OCI-LY3 (cell line): ENCODE measurements around the gene HNRNPUL2.

ENCODE experiments used
- H2AFZ ChIP-seq: fragments of 200-600, 300-600 bp; shearing (Covaris generic); 2 replicates; pipeline ENCODE4 v1.6.0; 2014; ENCODE audit warnings: antibody characterized with exemption, low read depth, low read length
- H3K27ac ChIP-seq: fragments of 200-600, 300-600 bp; sonication (generic); 2 replicates; pipeline ENCODE4 v1.5.1; 2014; ENCODE audit warnings: mild to moderate bottlenecking, low read length, moderate library complexity, mixed read lengths
- H3K27me3 ChIP-seq: fragments of 200-600, 300-600 bp; sonication (generic); 2 replicates; pipeline ENCODE4 v1.6.1; 2014; ENCODE audit warnings: low read depth, low read length, mixed read lengths
- H3K36me3 ChIP-seq: fragments of 200-600, 300-600 bp; sonication (generic); replicated peaks from 2 replicates; pipeline ENCODE3; 2014; ENCODE audit warnings: low read depth, low read length, mixed read lengths
- H3K4me1 ChIP-seq: fragments of 300-600, 200-600 bp; sonication (generic); 2 replicates; pipeline ENCODE4 v1.6.1; 2014; ENCODE audit warnings: low read length, mixed read lengths
- H3K4me2 ChIP-seq: fragments of 200-600, 300-600 bp; sonication (generic); 2 replicates; pipeline ENCODE4 v1.6.1; 2014; ENCODE audit warnings: low read length, mixed read lengths
- H3K4me3 ChIP-seq: fragments of 300-600, 200-600 bp; sonication (generic); 2 replicates; pipeline ENCODE4 v1.5.1; 2014; ENCODE audit warnings: antibody characterized with exemption, mild to moderate bottlenecking, low read length, moderate library complexity
- H3K79me2 ChIP-seq: fragments of 300-600, 200-600 bp; shearing (Covaris generic); 2 replicates; pipeline ENCODE4 v1.6.1; 2014; ENCODE audit warnings: mild to moderate bottlenecking, low read length, mixed read lengths
- H3K9ac ChIP-seq: fragments of 300-600, 200-600 bp; shearing (Covaris generic); 2 replicates; pipeline ENCODE4 v1.6.0; 2014; ENCODE audit warnings: mild to moderate bottlenecking, low read length, moderate library complexity
- H3K9me3 ChIP-seq: fragments of 200-600, 300-600 bp; shearing (Covaris generic); 2 replicates; pipeline ENCODE4 v1.6.1; 2014; ENCODE audit warnings: low read length, mixed read lengths; ENCODE audit not compliant: insufficient read depth
- H4K20me1 ChIP-seq: fragments of 200-600, 300-600 bp; sonication (generic); 2 replicates; pipeline ENCODE4 v1.6.1; 2016; ENCODE audit warnings: low read length, mixed read lengths; ENCODE audit not compliant: insufficient read depth
- EZH2phosphoT487 ChIP-seq: fragments of 200-600 bp; shearing (Covaris generic); IDR thresholded peaks from 2 replicates; pipeline ENCODE4 v1.6.1; 2018; ENCODE audit warnings: antibody characterized with exemption, mixed run types, low read depth
- TF ChIP-seq, protein P1 (sequence below): fragments of 200-600, 300-600 bp; sonication (generic); IDR thresholded peaks from 2 replicates; pipeline ENCODE4 v1.5.1; 2014; ENCODE audit warnings: antibody characterized with exemption, low read length, low read depth

HNRNPUL2 gene

GRCh38 chr11:62678770-62679696, 48.2 kb downstream of the HNRNPUL2 start, which contains the start of gene UBXN1:
Gene UBXN1, minus strand, starts transcription at chr11:62679073. Its CDS starts 150 bp downstream, at chr11:62678923.
- peaks cover 19% of the 10 kb centered on the region for H3K4me1 ChIP-seq

DNA sequence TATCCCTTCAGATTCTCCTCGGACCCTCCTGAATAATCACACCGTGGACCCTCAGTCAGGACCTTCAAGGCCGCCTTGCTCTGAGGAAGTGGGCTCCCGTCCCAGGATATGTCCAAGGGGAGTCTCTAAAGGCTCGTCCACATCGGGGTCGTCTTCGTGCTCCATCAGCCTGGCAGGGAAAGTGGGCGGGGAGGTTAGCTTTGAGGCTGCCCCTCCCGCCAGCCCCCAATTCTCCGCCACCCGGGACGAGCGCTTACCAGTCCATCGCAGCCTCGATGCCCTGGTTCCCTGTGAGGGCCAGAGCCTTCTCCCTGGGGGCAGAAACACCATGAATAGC, 48.9 kb downstream of the HNRNPUL2 start:
- Histone ChIP-seq H3K36me3 (peaks cover 24% of the 10 kb centered on the region), H4K20me1 (no peaks in the 10 kb centered on the region), H3K4me2 (peak overlapping the region; percentile 97), H3K27ac (peak overlapping the region; percentile 74), H3K9me3 (no peaks in the 10 kb centered on the region), H3K79me2 (peaks cover 41% of the 10 kb centered on the region), H2AFZ (no peak overlapping the region), H3K4me1 (peaks cover 19% of the 10 kb centered on the region), H3K27me3 (no peaks in the 10 kb centered on the region), H3K4me3 (peak overlapping the region; percentile 97), H3K9ac (peak overlapping the region; percentile 89)
- no peak for TF ChIP-seq EZH2phosphoT487
- TF ChIP-seq, protein P1, sequence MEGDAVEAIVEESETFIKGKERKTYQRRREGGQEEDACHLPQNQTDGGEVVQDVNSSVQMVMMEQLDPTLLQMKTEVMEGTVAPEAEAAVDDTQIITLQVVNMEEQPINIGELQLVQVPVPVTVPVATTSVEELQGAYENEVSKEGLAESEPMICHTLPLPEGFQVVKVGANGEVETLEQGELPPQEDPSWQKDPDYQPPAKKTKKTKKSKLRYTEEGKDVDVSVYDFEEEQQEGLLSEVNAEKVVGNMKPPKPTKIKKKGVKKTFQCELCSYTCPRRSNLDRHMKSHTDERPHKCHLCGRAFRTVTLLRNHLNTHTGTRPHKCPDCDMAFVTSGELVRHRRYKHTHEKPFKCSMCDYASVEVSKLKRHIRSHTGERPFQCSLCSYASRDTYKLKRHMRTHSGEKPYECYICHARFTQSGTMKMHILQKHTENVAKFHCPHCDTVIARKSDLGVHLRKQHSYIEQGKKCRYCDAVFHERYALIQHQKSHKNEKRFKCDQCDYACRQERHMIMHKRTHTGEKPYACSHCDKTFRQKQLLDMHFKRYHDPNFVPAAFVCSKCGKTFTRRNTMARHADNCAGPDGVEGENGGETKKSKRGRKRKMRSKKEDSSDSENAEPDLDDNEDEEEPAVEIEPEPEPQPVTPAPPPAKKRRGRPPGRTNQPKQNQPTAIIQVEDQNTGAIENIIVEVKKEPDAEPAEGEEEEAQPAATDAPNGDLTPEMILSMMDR, result no peak

More at GRCh38 chr11:62678770-62679696, 48.2 kb downstream of the HNRNPUL2 start, which contains the start of gene UBXN1:
- H3K36me3 ChIP-seq, result peaks cover 20% of the 10 kb centered on the region
- H3K27ac ChIP-seq, result peak within 1 kb of the TSS; percentile 74
- no peaks in the 10 kb centered on the region for H4K20me1 ChIP-seq
- H3K4me2 ChIP-seq, result peak within 1 kb of the TSS; percentile 97
- TF ChIP-seq, protein P1, result no peak
- no peak for TF ChIP-seq EZH2phosphoT487
- peak within 1 kb of the TSS; percentile 97 for H3K4me3 ChIP-seq
- no peaks in the 10 kb centered on the region for H3K9me3 ChIP-seq
- peak within 1 kb of the TSS; percentile 91 for H2AFZ ChIP-seq
- peak within 1 kb of the TSS; percentile 89 for H3K9ac ChIP-seq
- no peaks in the 10 kb centered on the region for H3K27me3 ChIP-seq
- peaks cover 35% of the 10 kb centered on the region for H3K79me2 ChIP-seq

DNA sequence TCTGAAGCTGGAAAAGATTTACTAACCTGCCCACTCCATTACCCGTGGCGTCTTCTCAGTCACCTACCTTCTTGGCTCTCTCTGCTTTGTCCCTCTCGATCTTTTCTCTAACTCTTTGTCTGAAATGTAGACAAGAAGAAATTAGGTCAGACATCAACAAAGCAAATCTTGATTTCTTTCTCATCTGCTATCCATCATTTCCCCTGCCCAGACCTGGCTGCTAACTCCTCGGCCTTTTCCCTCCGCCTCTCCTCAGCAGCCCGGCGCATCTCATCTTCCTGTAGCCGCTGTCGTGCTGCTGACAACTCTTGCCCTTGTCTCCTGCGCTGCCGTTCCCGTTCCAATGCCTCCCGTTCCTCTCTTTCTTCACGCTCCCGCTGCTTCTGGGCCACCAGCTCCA, 49.5 kb downstream of the HNRNPUL2 start:
- Histone ChIP-seq H3K27me3 (no peaks in the 10 kb centered on the region), H3K4me3 (peak overlapping the region; percentile 97), H2AFZ (no peak overlapping the region), H3K9me3 (no peaks in the 10 kb centered on the region), H3K9ac (peak overlapping the region; percentile 89; the same call in 1 of the 2 replicates), H3K27ac (no peak overlapping the region), H3K36me3 (peaks cover 29% of the 10 kb centered on the region), H3K79me2 (peaks cover 48% of the 10 kb centered on the region), H4K20me1 (no peaks in the 10 kb centered on the region), H3K4me1 (peaks cover 23% of the 10 kb centered on the region), H3K4me2 (peak overlapping the region; percentile 97)
- TF ChIP-seq, protein P1, result no peak
- no peak for TF ChIP-seq EZH2phosphoT487

DNA sequence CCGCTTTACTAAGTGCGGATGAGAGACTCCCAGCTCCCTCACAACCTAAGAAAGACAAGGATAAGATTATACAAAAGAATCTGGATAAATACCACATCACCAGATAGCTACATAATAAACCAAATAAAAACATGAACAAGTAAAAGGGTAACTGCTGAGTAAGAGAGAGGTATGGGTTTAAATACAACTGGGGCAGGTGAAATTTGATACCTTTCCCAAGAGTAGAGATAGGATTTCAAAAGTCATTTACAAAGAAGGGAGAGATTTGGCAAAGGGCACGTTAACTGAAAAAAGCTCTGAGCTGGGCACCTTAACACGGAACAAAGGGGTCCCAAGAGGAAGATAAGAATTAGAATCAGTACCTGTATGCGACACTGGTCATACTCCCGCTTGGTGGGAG, 50.1 kb downstream of the HNRNPUL2 start:
- H4K20me1 ChIP-seq, result no peaks in the 10 kb centered on the region
- H3K9ac ChIP-seq, result no peak overlapping the region
- H3K4me1 ChIP-seq, result peaks cover 28% of the 10 kb centered on the region
- no peaks in the 10 kb centered on the region for H3K9me3 ChIP-seq
- no peak overlapping the region for H3K4me2 ChIP-seq
- no peak overlapping the region for H2AFZ ChIP-seq
- H3K79me2 ChIP-seq, result peaks cover 53% of the 10 kb centered on the region
- no peak for TF ChIP-seq EZH2phosphoT487
- TF ChIP-seq, protein P1, result no peak
- peaks cover 29% of the 10 kb centered on the region for H3K36me3 ChIP-seq
- no peak overlapping the region for H3K4me3 ChIP-seq
- H3K27ac ChIP-seq, result no peak overlapping the region
- no peaks in the 10 kb centered on the region for H3K27me3 ChIP-seq
